ENCODE results near the gene LIN7A.
A peak's percentile ranks its signal among the peaks of the same experiment; 100 is the strongest.

LIN7A gene

GRCh38 chr12:80937391-80938238 lies at the start of gene LIN7A:
LIN7A (minus strand) TSS chr12:80937934; CDS start chr12:80937722, 212 bp downstream.
- DNase-seq: peak; percentile 41 to 51

GRCh38 chr12:80986224-80986623 lies 48.5 kb upstream of the LIN7A start:
- no peak for DNase-seq

- DNase-seq: no peak
Observed at GRCh38 chr12:80979816-80980215, 42.1 kb upstream of the LIN7A start.

- no peak for DNase-seq
Observed at GRCh38 chr12:80979251-80979650, 41.5 kb upstream of the LIN7A start.

- DNase-seq: no peak
Observed at GRCh38 chr12:80977346-80977745, 39.6 kb upstream of the LIN7A start.

- DNase-seq: no peak
Observed at GRCh38 chr12:80968326-80968725, 30.6 kb upstream of the LIN7A start.

- DNase-seq: no peak
Observed at GRCh38 chr12:80967565-80967964, 29.8 kb upstream of the LIN7A start.

- DNase-seq: no peak
Observed at GRCh38 chr12:80966001-80966400, 28.3 kb upstream of the LIN7A start.

- no peak for DNase-seq
Observed at GRCh38 chr12:80958162-80958561, 20.4 kb upstream of the LIN7A start.

GRCh38 chr12:80954857-80955520 lies 17.3 kb upstream of the LIN7A start:
- no peak for DNase-seq

GRCh38 chr12:80952443-80952842 lies 14.7 kb upstream of the LIN7A start:
- no peak for DNase-seq

- DNase-seq: no peak
Observed at GRCh38 chr12:80946591-80946990, 8.9 kb upstream of the LIN7A start.

GRCh38 chr12:80943338-80943737 lies 5.6 kb upstream of the LIN7A start:
- no peak for DNase-seq

- DNase-seq: no peak
Observed at GRCh38 chr12:80941916-80942315, 4.2 kb upstream of the LIN7A start.

GRCh38 chr12:80939231-80939950 lies 1.7 kb upstream of the LIN7A start:
- DNase-seq: no peak

GRCh38 chr12:80938397-80938796 lies 663 bp upstream of the LIN7A start:
- DNase-seq: no peak

- DNase-seq: peak in 1 of 2 experiments; percentile 62
Observed at GRCh38 chr12:80936642-80937390, 918 bp downstream of the LIN7A start.

GRCh38 chr12:80936353-80936641 lies 1.4 kb downstream of the LIN7A start:
- DNase-seq: peak; percentile 62 to 66

GRCh38 chr12:80935111-80935510 lies 2.6 kb downstream of the LIN7A start:
- no peak for DNase-seq

- DNase-seq: no peak
Observed at GRCh38 chr12:80925983-80926382, 11.8 kb downstream of the LIN7A start.

- no peak for DNase-seq
Observed at GRCh38 chr12:80925237-80925636, 12.5 kb downstream of the LIN7A start.

GRCh38 chr12:80924437-80924836 lies 13.3 kb downstream of the LIN7A start:
- no peak for DNase-seq

- no peak for DNase-seq
Observed at GRCh38 chr12:80920006-80920405, 17.7 kb downstream of the LIN7A start.

All from NCI-H524 (cell line).